Activated CD4-positive, alpha-beta memory T cell treated with anti-CD3 and anti-CD28 coated beads for 36 hours (primary cell): ENCODE measurements around the gene OSBPL6. TPM values are rescaled to one million over a fixed set of nuclear protein-coding genes. Genes with fewer than 3 reads are reported as not detected.
"Not testable (repeated sequence)": the region's sequence is repeated elsewhere in the genome, so short reads cannot be mapped to it uniquely, and the experiment has no call there.

Experiments
- CTCF ChIA-PET: fragments of 350-600 bp; sonication (Branson Sonifier 250); formaldehyde crosslinking; loops from one replicate; lab custom pipeline; 2021; ENCODE audit warnings: antibody characterized with exemption, inconsistent platforms; lab: Charles Lee
- POLR2A ChIA-PET: fragments of 350-600 bp; sonication (Branson Sonifier 250); formaldehyde crosslinking; loops from one replicate; lab custom pipeline; 2021; ENCODE audit warnings: antibody characterized with exemption; lab: Charles Lee
- DNase-seq: peaks from one replicate; pipeline ENCODE4 v3.0.0-alpha.2; 2020
- H3K27ac Mint-ChIP-seq: one replicate; pipeline ENCODE4 v1.8.0; 2021; ENCODE audit warnings: mixed read lengths
- H3K27me3 Mint-ChIP-seq: one replicate; pipeline ENCODE4 v1.8.0; 2021; ENCODE audit warnings: mixed read lengths
- H3K36me3 Mint-ChIP-seq: one replicate; pipeline ENCODE4 v1.8.0; 2021; ENCODE audit warnings: mixed read lengths
- H3K4me1 Mint-ChIP-seq: one replicate; pipeline ENCODE4 v1.8.0; 2021; ENCODE audit warnings: low read depth, mixed read lengths
- H3K4me3 Mint-ChIP-seq: one replicate; pipeline ENCODE4 v1.8.0; 2021; ENCODE audit warnings: mild to moderate bottlenecking, mixed read lengths
- H3K9me3 Mint-ChIP-seq: one replicate; pipeline ENCODE4 v1.8.0; 2021; ENCODE audit warnings: mixed read lengths
- intact Hi-C: fragments of 100-400 bp; cut with micrococcal nuclease; formaldehyde crosslinking; loops from one replicate; pipeline ENCODE4 v1.15.1; 2023
- total RNA-seq, 2 experiments: library from RNA; stranded (reverse); gene quantifications; one replicate each; pipeline ENCODE4 v1.2.3, GENCODE V29; 2021

Gene OSBPL6
- total RNA-seq, 2 experiments from 2014 or later, result 1.5 to 1.9 TPM

DNA sequence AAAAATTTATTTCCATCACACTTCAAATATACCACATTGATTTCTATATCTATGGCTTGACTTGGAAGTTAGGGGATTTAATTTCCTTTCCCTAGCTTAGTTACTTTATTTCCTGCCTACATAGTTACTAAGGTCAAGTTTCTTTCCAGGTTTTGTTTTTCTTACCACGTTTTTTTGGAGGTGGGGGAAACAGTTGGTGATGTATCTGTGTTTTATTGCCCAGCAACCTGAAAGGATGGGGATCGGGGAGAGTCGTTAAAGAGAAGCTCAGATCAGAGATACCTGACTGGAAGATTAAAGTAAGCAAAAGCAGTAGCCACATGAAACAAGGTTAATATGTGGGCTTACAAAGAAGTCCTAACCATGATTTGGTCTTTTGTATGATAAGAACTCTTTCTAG is 127.8 kb downstream of the OSBPL6 start:
- H3K27me3 Mint-ChIP-seq, result peaks cover 18% of the 10 kb centered on the region
- DNase-seq, result no peak
- H3K27ac Mint-ChIP-seq, result no peak overlapping the region
- intact Hi-C loops, result no loop called here
- CTCF ChIA-PET, result no interaction called here
- H3K36me3 Mint-ChIP-seq, result no peaks in the 10 kb centered on the region
- no peaks in the 10 kb centered on the region for H3K9me3 Mint-ChIP-seq
- no peaks in the 10 kb centered on the region for H3K4me1 Mint-ChIP-seq
- no peak overlapping the region for H3K4me3 Mint-ChIP-seq
- POLR2A ChIA-PET, result no interaction called here

DNA sequence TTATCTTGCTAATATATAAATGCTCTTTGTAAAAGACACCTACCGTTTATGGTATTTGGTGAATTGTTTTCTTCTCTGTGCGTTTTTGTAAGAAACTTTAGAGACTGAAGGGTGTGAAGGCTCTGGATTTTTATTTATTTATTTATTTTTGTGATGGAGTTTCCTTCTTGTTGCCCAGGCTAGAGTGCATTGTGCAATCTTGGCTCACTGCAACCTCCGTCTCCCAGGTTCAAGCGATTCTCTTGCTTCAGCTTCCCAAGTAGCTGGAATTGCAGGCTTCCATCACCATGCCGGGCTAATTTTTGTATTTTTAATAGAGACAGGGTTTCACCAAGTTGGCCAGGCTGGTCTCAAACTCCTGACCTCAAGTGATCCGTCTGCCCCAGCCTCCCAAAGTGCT is 129.0 kb downstream of the OSBPL6 start:
- H3K36me3 Mint-ChIP-seq, intact Hi-C loops, CTCF ChIA-PET, H3K27ac Mint-ChIP-seq, DNase-seq, H3K9me3 Mint-ChIP-seq, POLR2A ChIA-PET, H3K4me3 Mint-ChIP-seq, H3K4me1 Mint-ChIP-seq: not testable (repeated sequence)
- H3K27me3 Mint-ChIP-seq, result peaks cover 18% of the 10 kb centered on the region

DNA sequence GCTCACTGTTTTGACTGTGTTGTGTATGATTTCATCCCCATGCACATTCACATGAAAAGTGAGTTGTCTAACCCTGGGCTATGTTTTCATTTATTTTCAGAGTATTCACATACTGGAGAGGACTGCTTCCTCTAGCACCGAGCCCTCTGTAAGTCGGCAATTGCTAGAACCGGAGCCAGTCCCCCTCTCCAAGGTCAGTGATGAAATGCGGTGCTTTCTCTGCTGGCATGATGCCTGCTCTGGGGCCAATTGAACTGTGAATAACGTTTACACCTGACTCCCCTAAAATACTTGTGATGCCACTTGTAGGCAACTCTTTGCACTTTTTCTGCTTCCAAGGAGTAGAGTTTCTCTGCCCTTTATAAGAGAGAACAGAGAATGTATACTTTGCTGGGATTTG is 129.8 kb downstream of the OSBPL6 start:
- no peak for DNase-seq

DNA sequence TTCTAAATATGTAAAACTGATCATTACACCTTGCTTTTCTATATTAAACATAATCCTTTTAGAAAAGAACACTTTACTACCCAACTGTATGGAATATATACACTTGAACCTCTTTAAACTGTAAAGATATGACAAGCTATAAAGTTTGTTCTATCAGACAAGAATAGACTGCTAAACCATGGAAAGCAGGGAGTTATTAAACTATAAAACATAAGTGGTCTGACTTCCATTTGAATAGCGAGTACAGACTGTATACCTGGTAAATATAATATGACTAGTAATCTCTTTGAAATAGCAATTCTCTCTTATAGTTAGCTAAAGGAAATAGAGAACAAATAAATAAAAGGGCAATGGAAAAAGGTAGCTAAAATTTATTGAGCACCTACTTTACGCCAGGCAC is 131.0 kb downstream of the OSBPL6 start:
- Mint-ChIP-seq H3K36me3 (no peaks in the 10 kb centered on the region), H3K27ac (no peak overlapping the region), H3K27me3 (peaks cover 10% of the 10 kb centered on the region), H3K4me1 (no peaks in the 10 kb centered on the region), H3K4me3 (no peak overlapping the region), H3K9me3 (no peaks in the 10 kb centered on the region)
- ChIA-PET CTCF (no interaction called here), POLR2A (no interaction called here)
- intact Hi-C loops, result no loop called here
- no peak for DNase-seq

More for the DNA sequence above, 129.8 kb downstream of the OSBPL6 start:
- intact Hi-C loops, result no loop called here
- Mint-ChIP-seq H3K4me1 (no peaks in the 10 kb centered on the region), H3K36me3 (no peaks in the 10 kb centered on the region), H3K9me3 (no peaks in the 10 kb centered on the region), H3K4me3 (no peak overlapping the region), H3K27ac (no peak overlapping the region), H3K27me3 (peaks cover 14% of the 10 kb centered on the region)
- ChIA-PET POLR2A (no interaction called here), CTCF (no interaction called here)

DNA sequence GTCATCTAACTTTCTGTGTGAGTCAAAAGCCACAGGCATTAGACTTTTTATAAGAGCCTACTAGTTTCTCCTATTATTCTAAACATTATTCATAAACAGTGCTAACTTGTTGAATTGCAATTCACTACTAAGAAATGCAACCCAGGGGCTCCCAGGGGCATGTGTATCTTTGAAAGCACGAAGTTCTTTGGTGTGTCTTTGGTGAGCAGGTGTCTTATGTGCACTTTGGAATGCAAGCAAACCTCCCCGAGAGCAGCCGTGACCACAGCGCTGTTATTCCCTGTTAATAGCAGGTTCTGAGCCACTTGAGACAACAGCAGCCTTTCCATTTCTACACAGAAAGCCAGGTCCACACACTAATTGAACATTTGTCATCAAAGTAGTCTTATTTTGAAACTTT is 133.2 kb downstream of the OSBPL6 start:
- no peaks in the 10 kb centered on the region for H3K9me3 Mint-ChIP-seq
- CTCF ChIA-PET, result no interaction called here
- no peak overlapping the region for H3K27ac Mint-ChIP-seq
- peaks cover 8% of the 10 kb centered on the region for H3K27me3 Mint-ChIP-seq
- no peaks in the 10 kb centered on the region for H3K36me3 Mint-ChIP-seq
- POLR2A ChIA-PET, result no interaction called here
- no peak for DNase-seq
- no peaks in the 10 kb centered on the region for H3K4me1 Mint-ChIP-seq
- intact Hi-C loops, result no loop called here
- no peak overlapping the region for H3K4me3 Mint-ChIP-seq

DNA sequence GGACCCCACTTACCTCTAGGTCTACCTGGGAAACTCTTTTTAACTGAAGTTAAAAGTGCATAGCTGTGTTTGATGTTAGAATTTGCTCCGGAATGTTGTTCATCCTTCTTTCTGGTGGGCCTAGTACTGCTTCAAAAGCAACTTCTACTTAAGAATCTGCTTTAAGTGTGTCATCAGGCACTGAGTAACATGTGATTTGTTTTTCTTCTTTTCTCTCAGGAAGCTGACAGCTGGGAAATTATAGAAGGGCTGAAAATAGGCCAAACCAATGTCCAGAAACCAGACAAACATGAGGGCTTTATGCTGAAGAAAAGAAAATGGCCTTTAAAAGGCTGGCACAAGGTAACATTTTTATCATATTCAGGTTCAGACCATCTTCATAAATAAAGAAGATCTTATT is 133.7 kb downstream of the OSBPL6 start:
- Mint-ChIP-seq H3K4me3 (no peak overlapping the region), H3K27ac (no peak overlapping the region), H3K9me3 (no peaks in the 10 kb centered on the region), H3K4me1 (no peaks in the 10 kb centered on the region), H3K36me3 (no peaks in the 10 kb centered on the region), H3K27me3 (peaks cover 8% of the 10 kb centered on the region)
- intact Hi-C loops, result no loop called here
- POLR2A ChIA-PET, result no interaction called here
- no peak for DNase-seq
- CTCF ChIA-PET, result no interaction called here

DNA sequence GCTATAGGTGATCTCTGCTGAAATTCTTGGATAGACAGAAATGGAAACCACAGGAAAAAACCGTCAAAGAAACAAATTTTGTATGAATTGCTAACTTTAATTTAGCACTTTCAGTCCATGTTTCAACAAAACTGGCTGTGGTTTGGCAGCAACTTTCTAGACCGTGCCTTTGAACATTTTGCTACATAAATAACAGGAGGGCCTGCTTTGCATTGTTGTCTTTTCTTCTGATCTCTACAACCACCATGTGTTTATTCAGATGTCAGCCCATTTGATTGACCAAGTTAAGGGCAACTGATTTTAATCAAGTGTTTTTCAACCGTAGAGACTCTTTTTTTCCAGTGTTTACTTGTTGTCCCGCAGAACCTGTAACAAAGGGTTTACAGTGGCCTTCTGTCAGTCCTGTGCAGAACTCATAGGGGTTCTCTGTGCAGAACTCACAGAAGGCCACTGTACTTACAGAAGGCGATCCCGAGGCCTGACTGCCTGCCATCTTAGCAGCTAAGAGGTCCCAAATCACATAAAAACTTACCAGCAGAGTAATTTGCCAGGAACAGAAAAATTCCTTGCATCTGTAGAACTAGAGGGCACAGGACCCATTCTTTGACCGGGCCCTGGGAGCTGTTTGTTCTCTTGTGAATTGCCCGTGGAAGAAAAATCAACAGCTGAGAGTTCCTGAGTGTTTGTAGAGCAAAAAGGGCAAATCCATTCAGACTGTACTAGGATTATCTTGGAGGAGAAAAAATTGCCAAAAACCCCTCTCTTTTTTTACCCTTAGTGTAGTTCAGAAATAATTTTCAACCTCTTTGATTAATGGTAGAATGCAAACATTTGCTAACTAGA is 136.1 kb downstream of the OSBPL6 start:
- ChIA-PET CTCF (no interaction called here), POLR2A (no interaction called here)
- Mint-ChIP-seq H3K9me3 (no peaks in the 10 kb centered on the region), H3K4me3 (no peak overlapping the region), H3K27me3 (no peaks in the 10 kb centered on the region), H3K36me3 (no peaks in the 10 kb centered on the region), H3K4me1 (no peaks in the 10 kb centered on the region), H3K27ac (no peak overlapping the region)
- intact Hi-C loops, result no loop called here
- DNase-seq, result no peak

DNA sequence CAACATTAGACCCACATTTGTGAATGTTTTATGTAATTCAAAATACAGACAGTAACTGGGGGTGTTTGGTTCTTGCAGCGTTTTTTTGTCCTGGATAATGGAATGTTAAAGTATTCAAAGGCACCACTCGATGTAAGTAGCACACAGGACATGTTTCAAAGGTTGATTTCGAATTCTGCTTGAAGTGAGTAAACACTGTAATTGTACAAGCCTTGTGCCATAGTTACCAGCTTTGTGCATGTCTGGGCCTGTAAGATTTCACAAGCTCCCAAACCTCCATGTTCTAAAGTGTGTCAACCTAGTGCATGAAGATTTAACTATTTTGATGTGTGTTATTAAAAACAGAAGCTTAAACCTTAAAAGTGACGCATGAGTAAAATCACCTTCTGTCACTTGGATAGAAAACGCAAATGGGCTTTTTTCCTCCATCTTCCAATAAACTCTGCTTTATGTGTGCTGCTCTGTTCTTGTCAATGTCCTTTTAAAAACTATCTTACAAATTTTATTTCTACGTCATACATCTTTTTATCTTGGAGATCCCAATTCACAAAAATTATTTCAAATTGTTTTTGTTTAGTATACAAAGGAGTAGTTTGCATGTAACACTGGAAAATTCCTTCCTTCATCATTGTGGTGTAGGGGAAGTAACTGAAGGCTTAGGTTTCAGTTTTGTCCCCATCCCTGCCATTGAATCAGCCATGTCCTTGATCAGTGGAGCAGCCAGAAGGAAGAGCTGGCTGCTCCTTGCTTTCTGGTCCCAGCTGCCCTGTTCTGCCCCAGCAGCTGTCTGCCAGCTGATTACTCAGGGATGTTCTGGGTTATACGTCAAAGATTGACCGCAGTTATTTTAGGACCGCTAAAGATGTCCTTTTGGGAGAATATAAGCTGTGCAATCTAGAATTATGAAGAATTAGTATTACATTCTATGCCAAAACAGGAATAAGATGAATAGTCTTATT is 137.4 kb downstream of the OSBPL6 start:
- Mint-ChIP-seq H3K4me3 (no peak overlapping the region), H3K36me3 (no peaks in the 10 kb centered on the region), H3K4me1 (no peaks in the 10 kb centered on the region), H3K27ac (no peak overlapping the region), H3K27me3 (no peaks in the 10 kb centered on the region), H3K9me3 (no peaks in the 10 kb centered on the region)
- POLR2A ChIA-PET, result no interaction called here
- CTCF ChIA-PET, result no interaction called here
- no peak for DNase-seq
- intact Hi-C loops, result no loop called here

DNA sequence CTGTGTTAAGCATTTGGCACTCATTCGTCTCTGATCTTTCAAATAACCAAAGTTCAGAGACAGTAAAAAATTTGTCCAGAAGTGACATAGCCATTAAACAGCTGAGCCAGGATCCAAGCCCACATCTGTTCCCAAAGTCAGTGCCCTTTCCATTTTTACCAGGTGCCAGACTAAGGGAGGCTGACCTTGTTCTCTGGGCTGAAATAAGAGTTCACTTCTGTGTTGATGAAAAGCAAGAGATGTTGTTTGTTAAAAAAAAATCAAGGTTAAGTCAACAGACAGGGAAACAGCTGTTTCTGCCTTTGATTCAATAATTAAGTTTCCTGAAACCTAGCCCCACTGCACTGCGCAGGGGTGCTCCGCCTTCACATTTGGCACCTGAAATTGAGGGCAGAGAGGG is 139.5 kb downstream of the OSBPL6 start:
- intact Hi-C loops, result no loop called here
- Mint-ChIP-seq H3K27me3 (no peaks in the 10 kb centered on the region), H3K4me3 (no peak overlapping the region), H3K9me3 (no peaks in the 10 kb centered on the region), H3K36me3 (no peaks in the 10 kb centered on the region), H3K27ac (no peak overlapping the region), H3K4me1 (no peaks in the 10 kb centered on the region)
- ChIA-PET CTCF (no interaction called here), POLR2A (no interaction called here)
- no peak for DNase-seq

DNA sequence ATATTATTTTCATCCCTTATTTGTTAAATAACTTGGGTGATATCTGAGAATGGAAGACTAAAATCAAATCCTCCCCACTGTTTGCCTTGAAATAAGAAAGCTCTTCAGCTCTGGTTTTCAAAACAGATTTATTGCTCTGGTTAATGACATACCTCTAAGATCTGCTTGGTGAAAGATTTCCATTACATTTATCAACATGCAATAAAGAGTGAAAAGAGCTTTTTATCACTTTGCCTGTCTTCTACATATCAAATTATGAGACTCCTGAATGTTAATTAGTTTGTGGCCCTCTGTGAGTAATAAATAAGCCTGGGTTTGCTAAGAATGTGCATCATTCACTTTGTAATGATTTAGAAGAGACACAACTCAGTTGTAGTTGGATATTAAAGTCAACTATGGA is 140.9 kb downstream of the OSBPL6 start:
- Mint-ChIP-seq H3K27me3 (no peaks in the 10 kb centered on the region), H3K27ac (no peak overlapping the region), H3K36me3 (no peaks in the 10 kb centered on the region), H3K4me3 (no peak overlapping the region), H3K4me1 (no peaks in the 10 kb centered on the region), H3K9me3 (no peaks in the 10 kb centered on the region)
- no peak for DNase-seq
- CTCF ChIA-PET, result no interaction called here
- intact Hi-C loops, result no loop called here
- POLR2A ChIA-PET, result no interaction called here

DNA sequence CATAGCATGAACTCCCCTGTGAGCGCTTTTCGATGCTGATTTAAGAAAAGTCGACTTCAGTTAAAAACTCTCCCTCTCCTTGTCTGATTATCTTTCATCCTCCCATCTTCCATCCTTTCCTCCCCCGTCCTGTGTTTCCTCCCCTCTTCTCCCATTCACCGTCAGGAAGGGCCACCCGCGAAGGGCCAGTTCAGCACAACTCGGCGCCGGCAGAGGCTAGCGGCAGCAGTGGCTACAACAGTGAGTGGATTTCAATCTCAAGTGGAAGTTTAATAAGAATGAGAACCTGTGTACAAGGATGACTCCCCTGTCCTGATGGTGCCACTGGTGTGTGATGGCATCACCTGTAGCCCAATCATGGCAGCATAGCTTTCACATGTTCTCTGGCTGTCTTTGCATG is 149.8 kb downstream of the OSBPL6 start:
- no peak for DNase-seq
- POLR2A ChIA-PET, result no interaction called here
- H3K4me1 Mint-ChIP-seq, result no peaks in the 10 kb centered on the region
- intact Hi-C loops, result no loop called here
- peaks cover 14% of the 10 kb centered on the region for H3K27me3 Mint-ChIP-seq
- no peaks in the 10 kb centered on the region for H3K9me3 Mint-ChIP-seq
- H3K36me3 Mint-ChIP-seq, result no peaks in the 10 kb centered on the region
- no peak overlapping the region for H3K27ac Mint-ChIP-seq
- no peak overlapping the region for H3K4me3 Mint-ChIP-seq
- CTCF ChIA-PET, result no interaction called here

DNA sequence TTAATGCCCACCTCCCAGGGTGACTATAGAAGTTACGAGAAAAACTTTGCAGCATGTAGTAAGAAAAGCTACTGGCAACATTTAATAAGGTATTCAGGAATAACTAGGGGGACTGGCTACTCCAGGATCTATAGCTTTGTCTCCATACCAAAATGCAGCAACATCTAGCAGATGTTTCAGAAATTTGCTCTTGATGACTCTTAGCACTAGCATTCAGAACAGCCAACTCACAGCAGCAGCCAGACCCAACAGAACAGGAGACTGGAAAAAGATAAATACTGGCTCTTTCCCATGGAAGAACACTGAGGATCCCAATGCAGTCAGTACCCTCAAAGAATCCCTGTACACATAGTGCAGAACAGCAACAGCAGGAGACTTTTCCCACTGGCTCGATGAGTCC is 151.6 kb downstream of the OSBPL6 start:
- intact Hi-C loops, result no loop called here
- Mint-ChIP-seq H3K9me3 (no peaks in the 10 kb centered on the region), H3K36me3 (no peaks in the 10 kb centered on the region), H3K27ac (no peak overlapping the region), H3K4me3 (no peak overlapping the region), H3K27me3 (peaks cover 22% of the 10 kb centered on the region), H3K4me1 (no peaks in the 10 kb centered on the region)
- ChIA-PET CTCF (no interaction called here), POLR2A (no interaction called here)
- DNase-seq, result no peak
